Activated T-cell treated with anti-CD3 and anti-CD28 coated beads, Interleukin-2, amount 50 U/mL, for 1 hour (primary cell): ENCODE measurements around the gene ANKRD16.
"Not testable (repeated sequence)": the region's sequence is repeated elsewhere in the genome, so short reads cannot be mapped to it uniquely, and the experiment has no call there.

ENCODE experiments used
- DNase-seq: peaks from one replicate; pipeline ENCODE4 v3.0.0-alpha.2; 2020

ANKRD16 gene

DNA sequence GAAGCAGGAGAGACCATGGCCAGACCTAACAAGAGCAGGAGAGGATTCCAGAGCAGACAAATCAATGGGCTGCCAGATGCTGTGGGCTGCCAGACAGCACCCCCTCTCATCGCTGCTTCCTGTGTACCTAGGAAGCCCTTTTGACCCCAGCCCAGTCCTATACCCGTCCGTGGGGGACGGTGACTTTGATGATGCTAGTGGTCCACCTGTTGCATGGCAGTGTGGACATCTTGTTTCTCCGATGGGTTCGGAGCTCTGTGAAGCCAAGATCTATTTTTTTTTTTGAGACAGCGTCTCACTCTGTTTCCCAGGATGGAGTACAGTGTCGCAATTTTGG lies 58.3 kb downstream of the ANKRD16 start:
- DNase-seq, result no peak

DNA sequence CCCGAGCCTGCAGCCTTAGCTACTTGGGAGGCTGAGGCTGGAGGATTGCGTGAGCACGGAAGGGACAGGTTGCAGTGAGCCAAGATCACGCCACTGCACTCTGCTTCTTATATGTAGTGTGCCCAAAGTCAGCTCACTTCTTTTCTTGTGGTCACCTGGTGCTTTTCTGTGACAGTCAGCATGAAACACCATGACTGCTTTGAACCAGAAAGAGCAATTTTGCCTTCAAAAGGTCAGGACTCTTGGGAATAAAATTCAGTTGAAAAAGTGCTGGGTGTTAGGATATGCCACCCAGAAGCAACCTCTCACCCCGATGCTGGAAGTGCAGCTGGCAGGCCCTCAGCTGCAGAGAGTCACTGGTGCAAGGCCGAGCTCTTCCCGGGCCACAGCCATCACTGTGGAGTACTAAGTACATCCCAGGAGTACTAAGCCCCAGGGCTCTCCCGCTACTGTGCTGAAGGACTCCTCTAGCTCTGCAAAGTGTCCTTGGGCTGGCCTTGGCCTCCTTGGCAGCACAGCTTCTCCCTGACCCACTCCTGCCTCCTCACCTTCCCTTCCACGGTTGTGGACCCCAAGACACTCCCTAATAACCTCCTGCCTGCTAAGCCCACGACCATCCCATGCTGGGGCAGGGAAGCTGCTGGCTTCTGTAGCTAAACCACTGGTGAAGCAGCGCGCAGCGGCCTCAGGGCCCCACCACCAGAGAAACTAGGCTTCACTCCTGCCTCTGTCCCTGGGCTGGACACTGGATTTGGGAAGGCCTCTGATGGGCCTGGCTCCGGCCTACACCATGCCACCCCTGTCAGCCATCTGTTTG lies 58.9 kb downstream of the ANKRD16 start:
- no peak for DNase-seq

DNA sequence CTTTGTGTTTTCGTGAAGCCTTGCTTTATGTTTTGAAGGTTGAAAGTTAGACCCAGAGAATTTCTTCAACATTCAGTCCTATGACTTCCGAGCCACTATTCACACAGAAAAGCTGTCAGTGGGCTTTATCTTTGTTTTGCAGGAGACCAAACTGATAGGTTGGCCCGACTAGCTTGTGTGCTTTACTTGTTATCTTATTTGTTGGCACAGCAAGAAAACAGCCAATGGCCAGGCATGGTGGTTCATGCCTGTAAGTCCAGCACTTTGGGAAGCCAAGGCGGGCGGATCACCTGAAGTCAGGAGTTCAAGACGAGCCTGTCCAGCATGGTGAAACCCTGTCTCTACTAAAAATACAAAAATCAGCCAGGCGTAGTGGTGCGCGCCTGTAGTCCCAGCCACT lies 60.4 kb downstream of the ANKRD16 start:
- DNase-seq, result no peak

DNA sequence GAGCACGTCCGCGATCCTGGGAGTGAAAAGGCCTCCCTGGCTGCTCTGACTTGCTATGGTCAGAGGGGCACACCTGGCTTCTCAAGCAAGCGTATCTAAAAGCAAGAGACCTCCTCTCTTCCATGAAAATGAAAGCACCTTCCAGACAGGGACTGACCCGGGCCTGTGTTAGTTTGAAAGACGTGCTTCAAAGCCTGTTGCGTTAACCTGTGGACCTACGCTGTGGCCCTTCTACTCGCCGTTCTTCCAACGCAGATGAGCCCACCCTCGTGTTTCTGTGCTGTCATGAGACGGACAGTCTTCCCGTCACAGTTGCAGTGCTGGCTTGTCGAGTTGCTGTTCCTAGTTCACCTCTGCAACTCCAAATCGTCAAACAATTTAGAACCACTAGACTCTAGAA lies 61.0 kb downstream of the ANKRD16 start:
- no peak for DNase-seq

DNA sequence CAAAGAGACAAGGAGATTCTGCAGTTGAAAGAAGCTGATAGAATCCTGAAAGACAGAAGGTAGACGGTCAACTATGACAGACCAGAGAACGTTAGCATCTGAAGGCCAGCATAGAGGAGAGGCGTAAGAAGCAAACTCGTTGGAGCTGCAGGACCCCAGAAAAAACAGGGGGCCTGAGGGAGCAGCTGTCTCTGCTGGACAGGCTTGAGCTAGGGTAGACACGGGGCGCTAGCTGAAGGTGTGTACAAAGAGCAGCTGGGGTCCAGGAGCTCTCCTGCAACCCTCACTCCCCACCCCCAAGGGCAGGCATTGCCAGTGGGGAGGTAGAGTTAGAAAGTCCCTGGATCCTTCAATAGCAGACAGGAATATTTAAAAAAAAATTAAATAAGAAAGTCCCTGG lies 61.9 kb downstream of the ANKRD16 start:
- DNase-seq, result no peak

DNA sequence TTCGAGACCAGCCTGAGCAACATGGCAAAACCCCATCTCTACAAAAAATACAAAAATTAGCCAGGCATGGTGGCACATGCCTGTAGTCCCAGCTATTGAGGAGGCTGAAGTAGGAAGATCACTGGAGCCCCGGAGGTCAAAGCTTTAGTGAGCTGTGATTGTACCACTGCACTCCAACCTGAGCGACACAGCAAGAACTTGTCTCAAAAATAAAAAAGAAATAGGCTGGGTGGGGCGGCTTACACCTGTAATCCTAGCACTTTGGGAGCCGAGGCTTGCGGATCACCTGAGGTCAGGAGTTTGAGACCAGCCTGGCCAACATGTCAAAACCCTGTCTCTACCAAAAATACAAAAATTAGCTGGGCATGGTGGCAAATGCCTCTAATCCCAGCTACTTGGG lies 63.2 kb downstream of the ANKRD16 start:
- not testable (repeated sequence) for DNase-seq

DNA sequence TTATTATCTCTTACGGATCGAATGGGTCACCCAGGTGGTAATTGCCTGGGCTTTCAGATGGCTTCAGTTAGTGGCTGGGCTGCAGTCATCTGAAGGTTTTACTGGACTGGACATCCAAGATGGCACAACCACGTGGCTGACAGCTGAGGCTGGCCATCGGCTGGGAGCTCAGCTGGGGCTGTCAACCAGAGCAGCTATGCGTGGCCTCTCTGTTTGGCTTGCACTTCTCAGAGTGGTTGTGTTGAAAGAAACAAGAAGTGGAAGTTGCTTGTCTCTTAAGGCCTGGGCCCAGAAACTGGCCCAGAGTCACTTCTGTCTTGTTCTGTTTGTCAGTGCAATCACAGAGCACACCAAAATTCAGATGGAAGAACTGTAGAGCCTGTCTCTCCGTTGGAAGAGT lies 70.8 kb downstream of the ANKRD16 start:
- DNase-seq, result no peak

DNA sequence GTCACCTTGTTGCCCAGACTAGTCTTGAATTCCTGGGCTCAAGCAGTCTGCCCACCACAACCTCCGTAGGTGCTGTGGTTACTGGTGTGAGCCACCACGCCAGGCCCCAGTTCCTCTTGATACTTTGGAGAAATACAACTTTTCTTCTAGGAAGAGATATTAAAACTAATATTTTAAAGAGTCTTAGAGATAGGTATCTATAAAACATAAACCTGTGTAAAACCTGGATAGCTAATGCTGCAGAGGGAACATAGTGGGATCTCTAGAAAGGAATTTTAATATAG lies 71.7 kb downstream of the ANKRD16 start:
- no peak for DNase-seq

DNA sequence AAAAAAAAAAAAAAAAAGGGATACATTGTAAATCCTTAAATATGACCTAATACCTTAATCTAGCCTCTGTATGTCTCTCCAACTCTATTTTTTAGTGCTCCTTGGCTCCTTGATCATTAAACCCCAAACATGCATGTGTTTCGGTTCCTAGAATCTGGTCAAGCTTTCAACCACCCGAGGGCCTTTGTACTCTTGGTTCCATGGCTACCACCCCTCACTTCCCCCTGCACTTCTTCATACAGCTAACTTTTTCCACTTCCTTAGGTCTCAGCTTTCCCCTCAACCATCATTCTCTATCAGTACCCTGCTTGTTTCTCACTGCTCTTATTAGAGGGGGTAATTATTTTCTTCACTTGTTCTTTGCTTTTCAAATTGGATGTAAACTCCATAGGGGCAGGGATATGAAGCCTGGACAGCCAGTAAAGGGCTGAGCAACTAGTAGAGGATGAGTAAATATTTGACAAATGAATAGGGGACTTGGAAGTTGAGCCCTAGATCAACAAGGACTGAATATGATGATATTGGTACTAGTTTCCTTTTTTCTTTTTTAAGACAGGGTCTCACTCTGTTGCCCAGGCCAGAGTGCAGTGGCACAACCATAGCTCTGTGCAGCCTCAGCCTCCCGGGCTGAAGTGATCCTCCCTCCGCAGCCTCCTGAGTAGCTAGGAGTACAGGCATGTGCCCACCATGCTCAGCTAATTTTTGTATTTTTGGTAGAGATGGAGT lies 72.2 kb downstream of the ANKRD16 start:
- no peak for DNase-seq

DNA sequence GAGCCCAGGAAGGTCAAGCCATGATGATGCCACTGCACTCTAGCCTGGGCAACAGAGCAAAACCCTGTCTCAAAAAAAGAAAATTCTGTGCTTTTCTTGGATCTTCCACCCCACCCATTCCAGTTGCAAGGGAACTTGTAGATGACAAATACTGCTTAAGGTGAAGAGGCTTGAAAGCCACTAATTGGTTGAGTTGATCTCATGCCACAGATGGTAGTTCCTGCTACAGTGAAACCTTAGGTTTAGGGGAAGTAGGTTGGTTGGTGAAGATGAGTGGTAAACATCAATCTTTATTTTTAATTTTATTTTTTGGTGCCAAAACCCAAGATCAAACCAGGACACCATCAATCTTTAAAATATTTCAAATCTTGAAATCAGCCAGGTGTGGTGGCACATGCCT lies 73.5 kb downstream of the ANKRD16 start:
- no peak for DNase-seq

DNA sequence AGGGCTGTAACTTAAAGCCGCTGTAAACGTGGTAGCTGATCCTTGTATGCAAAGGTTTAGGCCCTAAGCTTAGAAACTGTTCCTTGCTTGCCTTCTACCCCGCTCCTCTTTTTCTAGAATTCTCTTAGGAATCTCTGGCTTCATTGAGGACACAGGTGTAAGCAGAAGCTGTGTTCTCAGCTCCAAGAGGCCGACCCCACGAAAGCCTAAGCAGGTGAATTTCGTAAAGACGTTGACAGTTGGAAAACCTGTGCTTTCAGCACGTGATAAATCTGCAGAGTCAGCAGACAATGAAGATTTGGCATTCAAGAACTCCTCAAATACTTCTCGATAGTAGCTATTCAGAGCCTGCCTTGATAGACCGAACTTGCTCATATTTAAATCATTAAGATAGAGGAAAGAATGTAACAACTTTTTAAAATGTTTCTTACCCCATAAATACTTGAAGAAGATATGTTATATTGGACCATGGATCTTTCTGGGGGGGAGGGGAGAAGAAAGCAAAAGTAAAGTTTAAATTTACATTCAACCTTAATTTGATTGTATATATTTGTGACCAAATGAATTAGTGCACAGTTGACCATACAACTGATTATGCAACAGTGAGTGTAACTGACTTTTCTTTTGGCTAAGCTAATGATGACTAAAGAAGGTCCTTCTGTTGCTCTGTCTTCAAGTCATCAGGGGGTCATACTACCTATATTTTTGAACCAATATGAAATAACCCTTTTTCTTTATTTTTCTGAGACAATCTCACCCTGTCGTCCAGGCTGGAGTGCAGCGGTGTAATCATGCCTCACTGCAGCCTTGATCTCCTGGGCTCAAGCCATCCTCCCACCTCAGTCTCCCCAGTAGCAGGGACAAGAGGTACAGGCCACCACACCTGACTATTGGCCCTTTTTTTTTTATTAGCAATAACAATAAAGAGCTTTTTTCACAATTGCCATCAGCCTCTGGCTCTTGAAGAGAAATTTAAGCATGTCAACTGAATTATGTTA lies 75.3 kb downstream of the ANKRD16 start:
- DNase-seq, result no peak

DNA sequence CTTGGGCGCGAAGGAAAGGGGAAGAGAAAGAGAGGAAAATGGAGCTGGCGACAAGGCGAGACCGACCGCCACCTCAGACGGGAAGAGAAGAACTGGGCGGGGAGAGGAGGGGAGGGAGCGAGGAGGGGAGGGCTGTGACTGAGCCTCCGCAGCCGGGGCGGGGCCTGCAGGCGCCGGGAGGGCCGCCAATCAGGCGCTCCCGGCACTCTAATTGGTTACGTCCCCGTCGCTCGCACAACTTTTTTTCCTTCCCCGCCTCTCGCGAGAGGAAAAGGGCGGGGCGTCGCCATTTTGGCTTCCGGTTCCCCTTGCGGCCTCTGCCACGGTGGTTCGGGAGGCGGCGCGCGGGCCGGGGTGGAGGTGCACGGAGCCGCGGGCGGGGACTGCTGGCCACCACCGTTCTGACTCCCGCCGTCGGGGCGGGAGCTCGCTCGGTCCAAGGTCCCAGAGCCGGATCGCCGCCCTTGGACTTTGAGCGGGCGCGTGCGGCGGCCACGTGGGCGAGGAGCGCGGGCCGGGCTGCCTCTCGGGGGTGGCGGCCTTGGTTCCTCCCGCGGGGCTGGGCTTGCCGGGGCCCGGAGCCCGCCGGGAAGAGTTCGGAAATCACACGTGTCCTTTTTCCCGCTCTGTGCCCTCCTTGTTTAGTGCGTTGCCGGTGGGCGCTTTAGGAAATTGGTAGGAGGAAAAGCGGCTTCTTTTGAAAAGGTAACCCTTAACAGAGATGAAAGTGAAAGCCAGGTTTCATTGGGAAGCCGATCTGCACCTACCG lies 76.2 kb downstream of the ANKRD16 start, which contains the start of gene GDI2:
Gene GDI2 (minus strand): TSS at position 94 of the 769 bp plus-strand sequence. CDS start 176 bp downstream, outside the sequence.
- peak; percentile 97 for DNase-seq

DNA sequence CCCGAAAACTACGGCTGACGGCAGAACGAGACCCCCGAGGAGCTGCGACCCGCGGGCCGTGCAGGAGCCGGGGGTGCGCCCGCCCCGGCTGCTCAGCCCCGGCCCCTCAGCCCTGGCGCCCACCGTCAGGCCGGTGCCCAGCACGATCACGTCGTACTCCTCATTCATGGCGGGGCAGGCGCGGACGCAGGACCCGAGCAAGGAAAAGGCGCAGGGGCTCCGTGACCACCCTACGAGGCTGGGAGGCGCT lies 76.7 kb downstream of the ANKRD16 start:
- DNase-seq, result no peak

DNA sequence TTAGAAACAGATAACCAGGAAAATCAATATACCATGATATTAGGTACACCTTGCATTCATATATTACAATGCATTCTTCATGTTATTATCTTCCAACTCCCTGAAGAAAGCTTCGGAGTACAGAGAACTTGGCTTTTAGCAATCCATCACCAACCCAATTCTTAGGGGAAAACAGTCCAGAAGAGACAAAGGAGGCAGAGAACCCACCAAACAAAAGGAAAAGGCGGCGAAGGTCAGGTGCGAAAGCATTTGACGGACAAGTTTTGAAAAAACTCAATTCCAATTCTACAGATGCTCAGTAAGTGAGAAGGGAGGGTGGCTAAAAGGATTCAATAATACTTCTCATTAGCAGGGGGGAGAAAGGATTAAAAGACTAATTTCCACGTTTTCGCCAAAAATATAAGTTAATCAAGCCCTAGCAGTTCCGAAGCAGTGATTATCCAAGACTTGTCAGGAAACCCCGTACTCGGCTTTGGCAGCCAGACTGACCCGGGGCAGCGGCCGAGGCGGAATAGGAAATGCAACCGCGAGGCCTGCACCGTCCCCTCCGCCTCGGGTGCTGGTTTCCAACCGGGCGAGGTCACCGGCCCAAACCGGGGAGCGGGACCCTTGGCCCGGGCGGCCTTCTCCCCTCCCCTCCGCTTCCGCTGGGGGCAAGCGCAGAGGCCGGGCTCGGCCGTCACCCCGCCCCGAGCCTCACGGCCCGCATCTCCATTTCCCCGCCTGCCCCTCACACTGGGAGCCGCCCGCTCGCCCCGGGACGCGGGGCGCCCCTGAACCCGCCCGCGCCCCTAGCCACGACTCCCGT lies 77.2 kb downstream of the ANKRD16 start:
- DNase-seq, result no peak
